GM19438 (cell line): ENCODE data around the gene CPLANE1.

Experiments
- ATAC-seq: cut with Tn5 transposase; IDR thresholded peaks from one replicate; pipeline ENCODE4 v1.9.1; 2021; ENCODE audit warnings: low read depth; ENCODE audit not compliant: unreplicated experiment

CPLANE1 gene

DNA sequence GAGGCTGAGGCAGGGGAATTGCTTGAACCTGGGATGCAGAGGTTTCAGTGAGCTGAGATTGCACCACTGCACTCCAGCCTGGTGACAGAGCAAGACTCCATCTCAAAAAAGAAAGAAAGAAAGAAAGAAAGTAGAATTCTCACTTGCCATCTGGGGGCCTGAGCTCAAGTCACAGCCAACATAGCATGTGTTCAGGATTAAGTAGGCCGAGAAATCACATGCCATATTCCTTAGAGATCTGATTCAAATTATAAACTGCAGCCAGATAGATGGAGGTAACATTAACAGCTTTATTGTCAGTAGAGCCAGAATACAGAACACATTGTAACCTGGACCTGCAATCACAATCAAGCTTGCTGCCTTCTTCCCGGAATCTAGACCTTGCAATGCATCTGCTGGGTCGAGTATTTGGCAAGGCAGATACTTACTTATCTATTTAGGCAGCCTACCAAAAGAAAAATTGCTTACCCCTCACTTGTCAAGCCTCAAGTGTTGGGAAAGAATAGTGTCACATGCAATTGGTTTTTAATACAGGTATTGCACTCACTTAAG is 173.7 kb downstream of the CPLANE1 start:
- ATAC-seq: no peak

DNA sequence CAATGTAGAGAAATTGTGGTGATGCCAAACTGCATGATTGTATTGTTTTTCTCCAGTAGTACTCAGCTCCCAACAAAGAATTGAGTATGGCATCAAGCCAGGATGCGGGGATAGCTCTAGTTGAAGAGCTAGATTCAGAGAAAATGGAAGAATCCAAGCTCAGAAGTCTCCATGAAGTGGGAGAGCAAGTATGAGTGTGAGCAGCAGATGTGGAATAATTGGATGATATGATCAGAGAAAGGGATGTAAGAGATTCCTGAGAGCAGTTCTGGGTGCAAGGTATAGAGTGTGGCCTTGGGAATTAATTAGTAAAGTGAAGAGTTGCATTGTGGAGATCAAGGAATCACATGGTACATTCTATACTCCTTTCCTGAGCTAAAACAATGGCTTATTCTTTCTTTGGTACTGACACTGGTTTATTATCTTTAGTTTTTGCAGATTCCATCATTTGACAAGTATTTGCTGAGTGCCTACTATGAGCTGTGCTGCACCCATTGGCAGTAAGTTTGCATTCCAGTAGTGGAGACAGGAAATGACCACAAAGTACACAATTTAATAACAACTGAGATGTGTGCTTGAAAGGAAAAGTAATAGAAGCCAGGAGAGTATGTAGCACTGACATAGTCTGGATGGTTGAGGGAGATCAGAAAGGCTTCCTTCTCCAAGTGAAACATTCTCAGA is 177.1 kb downstream of the CPLANE1 start:
- no peak for ATAC-seq

DNA sequence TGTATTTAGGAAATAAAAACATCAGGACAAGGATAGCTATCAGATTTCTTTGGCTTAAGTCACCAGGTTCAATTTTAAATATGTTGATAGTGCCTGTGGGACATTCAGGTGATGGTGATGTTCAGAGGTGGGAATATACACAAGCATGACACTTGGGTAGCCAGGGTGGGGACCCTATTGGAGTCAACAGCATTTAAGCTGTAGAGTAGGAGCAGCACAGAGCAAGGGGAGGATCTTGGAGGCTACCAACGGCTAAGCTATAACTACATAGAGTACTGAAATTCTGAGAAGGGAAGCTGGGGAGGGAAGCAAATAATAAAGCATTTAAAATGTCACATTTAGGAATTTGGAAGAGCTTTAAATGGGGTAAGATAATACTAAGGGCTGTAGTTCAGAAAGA is 177.7 kb downstream of the CPLANE1 start:
- ATAC-seq: no peak

DNA sequence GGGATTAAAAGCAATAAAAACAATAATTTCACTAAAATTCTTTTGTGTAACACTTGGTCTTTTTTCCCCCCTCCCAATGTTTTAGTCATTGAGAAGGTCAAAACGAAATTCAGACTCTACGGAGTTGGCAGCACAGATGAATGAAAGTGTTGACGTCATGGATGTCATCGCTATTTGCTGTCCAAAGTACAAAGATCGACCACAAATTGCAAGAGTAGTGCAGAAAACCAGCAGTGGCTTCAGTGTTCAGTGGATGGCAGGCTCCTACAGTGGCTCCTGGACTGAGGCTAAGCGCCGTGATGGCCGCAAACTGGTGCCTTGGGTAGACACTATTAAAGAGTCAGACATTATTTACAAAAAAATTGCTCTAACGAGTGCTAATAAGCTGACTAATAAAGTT is 184.7 kb downstream of the CPLANE1 start:
- ATAC-seq: no peak

DNA sequence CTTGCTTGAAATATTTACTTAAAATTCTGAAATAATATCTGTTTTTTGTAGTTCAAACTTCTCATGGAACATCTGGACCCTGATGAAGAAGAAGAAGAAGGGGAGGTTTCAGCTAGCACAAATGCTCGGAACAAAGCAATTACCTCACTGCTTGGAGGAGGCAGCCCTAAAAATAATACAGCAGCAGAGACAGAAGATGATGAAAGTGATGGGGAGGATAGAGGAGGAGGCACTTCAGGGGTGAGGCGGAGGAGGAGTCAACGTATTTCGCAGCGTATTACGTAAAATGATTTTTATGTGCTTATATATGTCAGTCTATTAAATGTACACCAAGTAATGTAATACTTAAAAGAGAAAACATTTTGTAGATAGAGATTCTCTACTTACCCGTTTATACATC is 185.4 kb downstream of the CPLANE1 start:
- ATAC-seq: no peak

DNA sequence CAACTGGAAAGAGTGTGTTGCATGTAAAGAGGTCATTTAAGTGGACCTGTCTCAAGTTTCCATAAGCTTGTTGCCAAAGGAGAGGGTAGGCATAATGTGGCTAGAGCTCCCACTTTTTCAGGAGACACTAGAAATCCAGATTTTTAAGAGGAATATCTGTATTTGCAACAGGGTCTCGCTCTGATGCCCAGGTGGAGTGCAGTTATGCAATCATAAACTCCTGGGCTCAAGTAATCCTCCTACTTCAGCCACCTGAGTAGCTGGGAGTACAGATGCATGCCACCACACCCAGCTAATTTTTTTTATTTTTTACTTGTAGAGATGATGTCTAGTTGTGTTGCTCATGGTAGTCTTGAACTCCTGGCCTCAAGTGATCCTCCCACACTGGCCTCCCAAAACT is 189.1 kb downstream of the CPLANE1 start:
- ATAC-seq: no peak

DNA sequence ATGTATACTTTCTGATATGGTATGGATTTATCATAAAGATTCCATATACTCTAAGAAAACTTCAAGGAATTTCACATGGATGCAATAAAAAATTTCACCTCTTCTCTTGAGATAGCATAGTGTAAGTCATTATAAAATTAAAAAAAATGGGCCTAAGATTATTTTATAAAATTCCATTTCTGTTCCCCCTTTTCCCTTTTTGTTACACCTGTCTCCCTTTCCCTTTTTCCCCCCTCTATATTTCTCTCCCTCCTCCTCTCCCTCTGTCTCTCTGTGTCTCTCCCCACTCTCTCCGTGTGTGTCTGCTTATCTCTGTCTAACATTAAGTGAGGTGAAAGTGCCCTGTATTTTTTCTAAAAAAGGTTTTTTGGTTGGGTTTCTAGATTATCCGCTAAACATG is 192.4 kb downstream of the CPLANE1 start:
- no peak for ATAC-seq
